ENCODE data around the gene BEND6. TPM values are rescaled to one million over a fixed set of nuclear protein-coding genes. Genes with fewer than 3 reads are reported as not detected.

The BEND6 gene
- polyA plus RNA-seq, 1 of the 3 experiments (the other 2 are of a cell fraction), result 6.9 TPM

- Histone ChIP-seq H3K9me3 (no peaks in the 10 kb centered on the region), H3K36me3 (replicated peaks in 1 of 2; ENCODE audit: control insufficient read depth in 1 of 2, insufficient read depth in 2 of 2, low read length in 1 of 2) (no peaks in the 10 kb centered on the region), H3K4me3 (ENCODE audit: low read depth in 2 of 2, low read length in 1 of 2) (no peak overlapping the region; a peak in 1 of 4 replicates), H2AFZ (ENCODE audit: low read depth) (no peak overlapping the region), H3K9me2 (no peaks in the 10 kb centered on the region), H3K4me1 (ENCODE audit: control insufficient read depth in 1 of 2, insufficient read depth in 2 of 2, low read depth in 1 of 2, low read length in 1 of 2) (peaks cover 0 to 47% of the 10 kb centered on the region in 2 experiments), H3F3A (replicated peaks; ENCODE audit: insufficient read depth) (peaks cover 45% of the 10 kb centered on the region), H3K4me2 (peak overlapping the region; percentile 77), H3K79me2 (ENCODE audit: insufficient read depth) (peaks cover 20% of the 10 kb centered on the region), H4K20me1 (ENCODE audit: insufficient read depth) (no peaks in the 10 kb centered on the region), H3K27ac (ENCODE audit: low read depth in 2 of 2, low read length in 1 of 2) (peak overlapping the region; percentile 76 to 94; a peak in 3 of 4 replicates), H3K27me3 (ENCODE audit: insufficient read depth) (no peaks in the 10 kb centered on the region), H3K9ac (peak overlapping the region; percentile 39; the same call in 1 of the 2 replicates)
- no peak for TF ChIP-seq CHD2 (IDR thresholded peaks at IDR 0.05; ENCODE audit: low read length, partially characterized antibody)
- peak; percentile 76 to 98 for TF ChIP-seq EP300 (IDR thresholded peaks at IDR 0.05; ENCODE audit: borderline replicate concordance in 1 of 2, low read depth in 1 of 2, low read length in 1 of 2)
- peak; percentile 70; the same call in 1 of the 2 replicates for TF ChIP-seq RXRA (IDR thresholded peaks at IDR 0.05; ENCODE audit: borderline replicate concordance, low read depth)
- peak; percentile 94 for TF ChIP-seq TCF12 (IDR thresholded peaks at IDR 0.05)
- no peak for TF ChIP-seq GATA2 (CRISPR knock-in tag; IDR thresholded peaks at IDR 0.05)
- no peak for TF ChIP-seq FOXJ3 (CRISPR knock-in tag; IDR thresholded peaks at IDR 0.05)
- peak; percentile 96 for TF ChIP-seq FOSL2 (IDR thresholded peaks at IDR 0.05; ENCODE audit: borderline replicate concordance, low read depth)
- peak; percentile 74 for TF ChIP-seq MEF2A (IDR thresholded peaks at IDR 0.05; ENCODE audit: borderline replicate concordance, low read depth)
- peak; percentile 95 for TF ChIP-seq NFIC (IDR thresholded peaks at IDR 0.05; ENCODE audit: borderline replicate concordance)
- 0 out of 2 replicates have a peak, but pooled peaks have one; percentile 51 for TF ChIP-seq SIN3A (IDR thresholded peaks at IDR 0.05; ENCODE audit: borderline replicate concordance, low read depth, low read length)
- TF ChIP-seq MXI1 (IDR thresholded peaks at IDR 0.05; ENCODE audit: low read depth, low read length), result no peak
- TF ChIP-seq SMC3 (IDR thresholded peaks at IDR 0.05; ENCODE audit: low read depth, low read length), result no peak
- TF ChIP-seq RCOR1 (IDR thresholded peaks at IDR 0.05; ENCODE audit: low read length), result no peak
- TF ChIP-seq TEAD4 (IDR thresholded peaks at IDR 0.05; ENCODE audit: borderline replicate concordance, insufficient read depth), result peak; percentile 89
- TF ChIP-seq, protein P1, sequence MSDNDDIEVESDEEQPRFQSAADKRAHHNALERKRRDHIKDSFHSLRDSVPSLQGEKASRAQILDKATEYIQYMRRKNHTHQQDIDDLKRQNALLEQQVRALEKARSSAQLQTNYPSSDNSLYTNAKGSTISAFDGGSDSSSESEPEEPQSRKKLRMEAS (IDR thresholded peaks at IDR 0.05; ENCODE audit: low read depth), result 0 out of 2 replicates have a peak, but pooled peaks have one; percentile 18
- peak; percentile 94 for TF ChIP-seq PBX3 (IDR thresholded peaks at IDR 0.05)
- TF ChIP-seq FOXM1 (IDR thresholded peaks at IDR 0.05; ENCODE audit: low read depth), result peak; percentile 93
- TF ChIP-seq, protein P2, sequence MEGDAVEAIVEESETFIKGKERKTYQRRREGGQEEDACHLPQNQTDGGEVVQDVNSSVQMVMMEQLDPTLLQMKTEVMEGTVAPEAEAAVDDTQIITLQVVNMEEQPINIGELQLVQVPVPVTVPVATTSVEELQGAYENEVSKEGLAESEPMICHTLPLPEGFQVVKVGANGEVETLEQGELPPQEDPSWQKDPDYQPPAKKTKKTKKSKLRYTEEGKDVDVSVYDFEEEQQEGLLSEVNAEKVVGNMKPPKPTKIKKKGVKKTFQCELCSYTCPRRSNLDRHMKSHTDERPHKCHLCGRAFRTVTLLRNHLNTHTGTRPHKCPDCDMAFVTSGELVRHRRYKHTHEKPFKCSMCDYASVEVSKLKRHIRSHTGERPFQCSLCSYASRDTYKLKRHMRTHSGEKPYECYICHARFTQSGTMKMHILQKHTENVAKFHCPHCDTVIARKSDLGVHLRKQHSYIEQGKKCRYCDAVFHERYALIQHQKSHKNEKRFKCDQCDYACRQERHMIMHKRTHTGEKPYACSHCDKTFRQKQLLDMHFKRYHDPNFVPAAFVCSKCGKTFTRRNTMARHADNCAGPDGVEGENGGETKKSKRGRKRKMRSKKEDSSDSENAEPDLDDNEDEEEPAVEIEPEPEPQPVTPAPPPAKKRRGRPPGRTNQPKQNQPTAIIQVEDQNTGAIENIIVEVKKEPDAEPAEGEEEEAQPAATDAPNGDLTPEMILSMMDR (IDR thresholded peaks at IDR 0.05), result no peak
- TF ChIP-seq, protein P3, sequence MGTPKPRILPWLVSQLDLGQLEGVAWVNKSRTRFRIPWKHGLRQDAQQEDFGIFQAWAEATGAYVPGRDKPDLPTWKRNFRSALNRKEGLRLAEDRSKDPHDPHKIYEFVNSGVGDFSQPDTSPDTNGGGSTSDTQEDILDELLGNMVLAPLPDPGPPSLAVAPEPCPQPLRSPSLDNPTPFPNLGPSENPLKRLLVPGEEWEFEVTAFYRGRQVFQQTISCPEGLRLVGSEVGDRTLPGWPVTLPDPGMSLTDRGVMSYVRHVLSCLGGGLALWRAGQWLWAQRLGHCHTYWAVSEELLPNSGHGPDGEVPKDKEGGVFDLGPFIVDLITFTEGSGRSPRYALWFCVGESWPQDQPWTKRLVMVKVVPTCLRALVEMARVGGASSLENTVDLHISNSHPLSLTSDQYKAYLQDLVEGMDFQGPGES (IDR thresholded peaks at IDR 0.05; ENCODE audit: low read depth, low read length), result no peak
- TF ChIP-seq ELF1 (IDR thresholded peaks at IDR 0.05), result no peak
- peak; percentile 82; the same call in 1 of the 2 replicates for TF ChIP-seq POLR2AphosphoS5 (IDR thresholded peaks at IDR 0.05; ENCODE audit: low read depth, low read length)
- peak; percentile 95 for TF ChIP-seq JUND (IDR thresholded peaks at IDR 0.05)
- CTCF ChIA-PET, result interaction anchor here (0.6 to 7.3 kb wide), 4 partner anchors 44 to 64 kb away, joined by 3 to 76 read pairs (median 5); no protein-coding TSS in a partner anchor
- POLR2A ChIA-PET, result no interaction called here
- no peak for DNase-seq
- 12% methylated on average over 4 of the region's 4 CpGs for WGBS (ENCODE audit: low lambda C conversion rate)
These were observed 5.0 kb downstream of the BEND6 start for GRCh38 chr6:56959938-56960337.
